ENCODE results near the gene TMEM14A.
A peak's percentile ranks its signal among the peaks of the same experiment; 100 is the strongest.
"Not testable (repeated sequence)": the region's sequence is repeated elsewhere in the genome, so short reads cannot be mapped to it uniquely, and the experiment has no call there.

Gene TMEM14A, protein sequence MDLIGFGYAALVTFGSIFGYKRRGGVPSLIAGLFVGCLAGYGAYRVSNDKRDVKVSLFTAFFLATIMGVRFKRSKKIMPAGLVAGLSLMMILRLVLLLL

GRCh38 chr6:52670502-52671409 is at the start of gene TMEM14A:
Gene TMEM14A, plus strand, starts transcription at chr6:52671113. Its CDS starts 5,990 bp downstream, at chr6:52677103.
- DNase-seq (ENCODE audit: low spot score) = peak; percentile 90

DNA sequence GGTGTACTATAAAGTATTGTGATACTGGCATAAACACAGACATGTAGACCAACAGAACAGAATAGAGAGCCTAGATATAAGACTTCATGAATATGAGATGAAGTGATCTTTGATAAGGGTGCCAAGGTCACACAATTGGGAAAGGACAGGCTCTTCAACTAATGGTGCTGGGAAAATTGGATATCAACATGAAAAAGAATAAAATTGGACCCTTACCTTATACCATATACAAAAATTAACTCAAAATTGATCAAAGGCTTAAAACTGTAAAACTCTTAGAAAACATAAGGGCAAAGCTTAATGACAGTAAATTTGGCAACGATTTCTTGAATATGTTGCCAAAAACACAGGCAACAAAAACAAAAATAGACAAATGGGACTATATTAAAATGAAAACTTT is 49.3 kb upstream of the TMEM14A start:
- DNase-seq (ENCODE audit: low spot score) = no peak

DNA sequence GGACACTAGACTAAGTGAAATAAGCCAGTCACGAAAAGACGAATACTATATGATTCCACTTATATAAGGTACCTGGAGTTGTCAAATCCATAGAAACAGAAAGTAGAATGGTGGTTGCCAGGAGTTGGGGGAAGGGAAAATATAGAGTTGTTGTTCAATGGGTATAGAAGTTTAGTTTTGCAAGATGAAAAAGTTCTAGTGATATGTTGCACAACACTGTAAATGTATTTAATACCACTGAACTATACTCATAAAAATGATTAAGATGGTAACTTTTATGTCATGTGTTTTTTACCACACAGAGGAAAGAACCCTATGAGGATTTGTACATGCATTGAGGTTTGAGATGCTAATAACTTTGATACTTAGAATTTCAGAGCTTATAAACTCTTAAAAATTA is 48.1 kb upstream of the TMEM14A start:
- DNase-seq (ENCODE audit: low spot score) = no peak

- DNase-seq (ENCODE audit: low spot score) = no peak
Observed at GRCh38 chr6:52632011-52632410, 38.9 kb upstream of the TMEM14A start.

GRCh38 chr6:52634211-52634610 is 36.7 kb upstream of the TMEM14A start:
- DNase-seq (ENCODE audit: low spot score) = no peak

- no peak for DNase-seq (ENCODE audit: low spot score)
Observed at GRCh38 chr6:52635049-52635577, 35.8 kb upstream of the TMEM14A start.

DNA sequence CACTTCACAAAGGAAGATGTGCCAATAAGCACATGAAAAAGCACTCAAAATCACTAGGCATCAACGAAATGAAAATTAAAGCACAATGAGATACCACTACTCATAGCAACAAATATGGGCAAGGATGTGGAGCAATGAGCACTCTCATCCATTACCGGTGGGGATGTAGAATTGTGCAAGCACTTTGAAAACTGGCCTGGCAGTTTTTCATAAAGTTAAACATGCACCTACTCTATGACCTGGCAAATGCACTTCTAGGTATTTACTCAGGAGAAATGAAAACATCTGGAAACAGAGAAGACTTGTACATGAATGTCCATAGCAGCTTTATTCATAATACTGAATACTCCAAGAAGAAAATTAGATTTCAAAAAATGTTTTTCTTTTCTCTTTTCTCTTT is 34.1 kb upstream of the TMEM14A start:
- DNase-seq (ENCODE audit: low spot score) = no peak

DNA sequence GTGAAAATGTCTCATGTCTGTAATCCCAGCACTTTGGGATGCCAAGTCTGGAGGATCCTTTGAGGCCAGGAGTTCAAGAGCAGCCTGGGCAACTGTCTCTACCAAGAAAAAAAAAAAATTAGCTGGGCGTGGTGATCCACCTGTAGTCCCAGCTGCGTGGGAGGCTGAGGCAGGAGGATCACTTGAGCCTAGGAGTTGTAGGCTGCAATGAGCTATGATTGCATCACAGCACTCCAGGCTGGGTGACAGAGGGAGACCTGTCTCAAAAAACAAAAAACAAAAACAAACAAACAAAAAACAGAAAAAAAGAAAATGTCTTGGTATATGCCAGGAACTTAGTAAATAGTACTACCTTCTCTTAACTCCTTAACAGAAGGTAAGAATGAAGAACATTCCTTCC is 31.4 kb upstream of the TMEM14A start:
- DNase-seq (ENCODE audit: low spot score) = no peak

GRCh38 chr6:52640170-52640569 is 30.7 kb upstream of the TMEM14A start:
- DNase-seq (ENCODE audit: low spot score) = no peak

GRCh38 chr6:52640916-52641315 is 30.0 kb upstream of the TMEM14A start:
- DNase-seq (ENCODE audit: low spot score) = no peak

DNA sequence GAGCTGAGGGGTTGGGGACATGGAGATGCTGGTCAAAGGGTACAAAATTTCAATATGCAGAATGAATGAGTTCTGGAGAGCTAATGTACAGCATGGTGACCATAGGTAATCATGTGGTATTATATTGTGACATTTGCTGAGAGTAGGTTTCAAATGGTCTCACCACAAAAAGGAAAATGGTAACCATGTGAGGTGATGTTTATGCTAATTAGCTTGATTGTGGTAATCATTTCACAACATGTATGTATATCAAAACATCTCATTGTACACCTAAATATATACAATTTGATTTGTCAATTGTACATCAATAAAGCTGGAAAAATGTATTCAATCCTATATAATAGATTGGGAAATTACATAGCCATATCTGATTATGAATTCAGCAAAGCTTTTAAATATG is 29.5 kb upstream of the TMEM14A start:
- no peak for DNase-seq (ENCODE audit: low spot score)

GRCh38 chr6:52641826-52642225 is 29.1 kb upstream of the TMEM14A start:
- no peak for DNase-seq (ENCODE audit: low spot score)

DNA sequence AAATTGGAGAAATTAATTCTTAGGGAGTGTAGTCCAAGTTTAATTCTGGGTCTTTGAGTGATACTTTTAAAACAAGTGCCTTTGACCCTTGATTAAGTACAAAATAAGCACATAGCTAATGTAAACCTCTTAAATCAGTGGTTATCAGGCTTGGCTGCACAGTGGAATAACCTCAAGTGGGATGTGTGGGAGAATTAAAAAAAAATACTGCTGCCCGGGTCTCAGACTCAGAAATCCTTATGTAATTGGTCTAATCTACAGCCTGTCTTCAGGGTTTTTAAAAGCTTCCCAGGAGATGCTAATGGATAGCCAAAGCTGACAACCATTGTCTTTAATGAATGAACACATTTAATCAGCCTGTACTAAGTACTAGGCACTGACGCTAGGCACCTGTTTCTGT is 28.5 kb upstream of the TMEM14A start:
- DNase-seq (ENCODE audit: low spot score) = no peak

- DNase-seq (ENCODE audit: low spot score) = no peak
Observed at GRCh38 chr6:52643158-52643557, 27.8 kb upstream of the TMEM14A start.

GRCh38 chr6:52644253-52644652 is 26.7 kb upstream of the TMEM14A start:
- no peak for DNase-seq (ENCODE audit: low spot score)

GRCh38 chr6:52645976-52646375 is 24.9 kb upstream of the TMEM14A start:
- DNase-seq (ENCODE audit: low spot score) = no peak

- no peak for DNase-seq (ENCODE audit: low spot score)
Observed at GRCh38 chr6:52647199-52647598, 23.7 kb upstream of the TMEM14A start.

DNA sequence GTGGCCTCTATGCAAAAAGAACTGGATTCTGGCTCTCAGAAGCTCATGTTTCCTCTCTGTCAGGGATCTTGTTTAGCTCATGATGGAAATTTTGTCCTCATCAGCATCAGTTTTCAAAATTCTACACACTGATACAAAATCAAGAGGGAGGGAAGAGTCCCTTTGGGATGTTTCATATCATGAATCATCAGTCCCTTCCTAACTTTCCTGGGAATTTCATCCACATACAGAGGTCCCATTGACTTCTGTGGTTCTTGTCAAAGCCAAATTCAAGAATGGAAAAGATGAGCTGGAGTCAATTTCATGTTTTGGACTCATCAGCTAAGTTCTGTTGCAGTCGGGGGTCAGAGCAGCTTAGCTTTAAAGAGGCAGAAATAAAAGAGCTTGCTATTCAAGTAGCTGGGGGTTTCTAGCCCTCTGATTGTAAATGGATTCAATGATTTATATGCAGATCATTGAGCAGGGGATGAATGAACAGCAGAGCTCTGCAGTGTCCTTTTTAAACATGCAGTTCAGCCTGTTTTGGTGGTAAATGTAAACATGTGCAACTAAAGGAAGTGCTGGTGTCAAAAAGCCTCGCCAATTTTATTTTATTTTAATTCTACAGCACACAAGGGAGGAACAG is 21.3 kb upstream of the TMEM14A start:
- DNase-seq (ENCODE audit: low spot score) = no peak

DNA sequence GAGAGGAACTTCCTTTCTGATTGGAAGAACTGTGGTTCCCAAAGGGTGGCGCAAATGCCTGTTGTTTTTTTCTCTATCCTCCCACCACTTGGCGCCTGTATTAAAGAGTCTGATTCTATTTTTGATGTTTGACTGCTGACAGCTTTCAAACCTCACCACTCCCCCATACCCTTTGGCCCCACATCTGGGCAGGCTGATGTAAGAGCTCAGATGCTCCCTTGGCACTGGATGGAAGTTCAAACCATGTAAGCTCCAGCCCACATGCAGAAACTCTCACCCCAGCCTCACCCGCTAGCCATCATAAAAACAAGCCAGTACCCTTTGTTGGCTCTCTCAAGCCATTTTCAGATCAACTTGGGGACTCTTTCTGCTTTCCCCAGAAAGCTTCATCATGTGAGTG is 20.0 kb upstream of the TMEM14A start:
- no peak for DNase-seq (ENCODE audit: low spot score)

- DNase-seq (ENCODE audit: low spot score) = no peak
Observed at GRCh38 chr6:52653151-52653550, 17.8 kb upstream of the TMEM14A start.

DNA sequence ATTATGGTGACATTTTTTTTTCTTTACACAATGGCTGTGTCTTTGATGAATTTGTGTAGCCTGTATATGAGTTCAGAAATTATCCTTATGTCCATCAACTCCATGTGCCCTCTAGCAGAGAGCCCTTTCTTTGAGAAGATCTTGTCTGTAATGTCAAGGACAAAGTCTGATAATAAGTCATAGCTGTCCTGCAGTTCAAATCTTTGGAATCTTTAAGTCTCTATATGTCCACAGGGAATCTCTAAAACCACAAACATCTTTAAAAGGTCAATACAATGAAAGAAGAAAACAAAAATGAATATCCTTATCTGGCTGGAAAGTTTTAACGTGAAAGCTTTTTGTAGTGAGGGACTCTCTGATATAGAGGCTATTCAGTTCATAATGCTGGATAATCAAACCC is 16.9 kb upstream of the TMEM14A start:
- DNase-seq (ENCODE audit: low spot score) = no peak

- no peak for DNase-seq (ENCODE audit: low spot score)
Observed at GRCh38 chr6:52654592-52654991, 16.3 kb upstream of the TMEM14A start.

- DNase-seq (ENCODE audit: low spot score) = not testable (repeated sequence)
Observed at GRCh38 chr6:52655941-52656340, 15.0 kb upstream of the TMEM14A start.
